HG03060 (cell line): ENCODE results near the gene DOCK3.

ENCODE experiments used
- ATAC-seq: cut with Tn5 transposase; IDR thresholded peaks from one replicate; pipeline ENCODE4 v1.9.1; 2021; ENCODE audit warnings: low read depth, moderate number of reproducible peaks; ENCODE audit not compliant: unreplicated experiment

The DOCK3 gene

DNA sequence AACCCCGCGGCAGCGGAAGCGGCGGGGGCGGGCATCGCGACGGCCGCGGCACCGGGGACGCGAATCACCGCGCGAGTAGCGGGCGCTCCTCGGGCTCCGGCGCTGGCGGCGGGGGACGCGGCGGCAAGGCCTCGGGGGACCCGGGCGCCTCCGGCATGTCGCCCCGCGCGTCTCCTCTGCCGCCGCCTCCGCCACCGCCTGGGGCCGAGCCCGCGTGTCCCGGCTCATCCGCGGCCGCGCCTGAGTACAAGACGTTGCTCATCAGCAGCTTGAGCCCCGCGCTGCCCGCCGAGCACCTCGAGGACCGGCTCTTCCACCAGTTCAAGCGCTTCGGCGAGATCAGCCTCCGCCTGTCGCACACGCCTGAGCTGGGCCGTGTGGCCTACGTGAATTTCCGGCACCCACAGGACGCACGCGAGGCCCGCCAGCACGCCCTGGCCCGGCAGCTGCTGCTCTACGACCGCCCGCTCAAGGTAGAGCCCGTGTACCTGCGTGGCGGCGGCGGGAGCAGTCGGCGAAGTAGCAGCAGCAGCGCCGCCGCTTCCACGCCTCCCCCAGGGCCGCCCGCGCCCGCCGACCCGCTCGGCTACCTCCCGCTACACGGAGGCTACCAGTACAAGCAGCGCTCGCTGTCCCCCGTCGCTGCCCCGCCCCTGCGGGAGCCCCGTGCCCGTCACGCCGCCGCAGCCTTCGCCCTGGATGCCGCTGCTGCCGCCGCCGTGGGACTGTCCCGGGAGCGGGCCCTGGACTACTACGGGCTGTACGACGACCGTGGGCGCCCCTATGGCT, 717.0 kb downstream of the DOCK3 start:
- ATAC-seq: no peak

DNA sequence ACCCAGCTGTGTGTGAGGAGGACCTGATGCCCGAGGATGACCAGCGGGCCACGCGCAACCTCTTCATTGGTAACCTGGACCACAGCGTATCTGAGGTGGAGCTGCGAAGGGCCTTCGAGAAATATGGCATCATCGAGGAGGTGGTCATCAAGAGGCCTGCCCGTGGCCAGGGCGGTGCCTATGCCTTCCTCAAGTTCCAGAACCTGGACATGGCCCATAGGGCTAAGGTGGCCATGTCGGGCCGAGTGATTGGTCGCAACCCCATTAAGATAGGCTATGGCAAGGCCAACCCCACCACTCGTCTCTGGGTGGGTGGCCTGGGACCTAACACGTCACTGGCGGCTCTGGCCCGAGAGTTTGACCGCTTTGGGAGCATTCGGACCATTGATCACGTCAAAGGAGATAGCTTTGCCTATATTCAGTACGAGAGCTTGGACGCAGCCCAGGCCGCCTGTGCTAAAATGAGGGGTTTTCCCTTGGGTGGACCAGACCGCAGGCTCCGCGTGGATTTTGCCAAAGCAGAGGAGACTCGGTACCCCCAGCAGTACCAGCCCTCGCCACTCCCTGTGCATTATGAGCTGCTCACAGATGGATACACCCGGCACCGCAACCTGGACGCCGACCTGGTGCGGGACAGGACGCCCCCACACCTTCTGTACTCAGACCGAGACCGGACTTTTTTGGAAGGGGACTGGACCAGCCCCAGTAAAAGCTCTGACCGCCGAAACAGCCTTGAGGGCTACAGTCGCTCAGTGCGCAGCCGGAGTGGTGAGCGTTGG, 717.8 kb downstream of the DOCK3 start:
- ATAC-seq: no peak

DNA sequence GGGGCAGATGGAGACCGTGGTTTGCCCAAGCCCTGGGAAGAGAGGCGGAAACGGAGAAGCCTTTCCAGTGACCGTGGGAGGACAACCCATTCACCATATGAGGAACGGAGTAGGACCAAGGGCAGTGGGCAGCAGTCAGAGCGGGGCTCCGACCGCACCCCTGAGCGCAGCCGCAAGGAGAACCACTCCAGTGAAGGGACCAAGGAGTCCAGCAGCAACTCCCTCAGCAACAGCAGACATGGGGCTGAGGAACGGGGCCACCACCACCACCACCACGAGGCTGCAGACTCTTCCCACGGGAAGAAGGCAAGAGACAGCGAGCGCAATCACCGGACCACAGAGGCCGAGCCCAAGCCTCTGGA, 718.4 kb downstream of the DOCK3 start:
- no peak for ATAC-seq

GRCh38 chr3:51393564-51393963, 718.8 kb downstream of the DOCK3 start:
- no peak for ATAC-seq

GRCh38 chr3:51394541-51394940, 719.8 kb downstream of the DOCK3 start:
- no peak for ATAC-seq

- no peak for ATAC-seq
Measured at GRCh38 chr3:51395493-51396213, 720.9 kb downstream of the DOCK3 start.

DNA sequence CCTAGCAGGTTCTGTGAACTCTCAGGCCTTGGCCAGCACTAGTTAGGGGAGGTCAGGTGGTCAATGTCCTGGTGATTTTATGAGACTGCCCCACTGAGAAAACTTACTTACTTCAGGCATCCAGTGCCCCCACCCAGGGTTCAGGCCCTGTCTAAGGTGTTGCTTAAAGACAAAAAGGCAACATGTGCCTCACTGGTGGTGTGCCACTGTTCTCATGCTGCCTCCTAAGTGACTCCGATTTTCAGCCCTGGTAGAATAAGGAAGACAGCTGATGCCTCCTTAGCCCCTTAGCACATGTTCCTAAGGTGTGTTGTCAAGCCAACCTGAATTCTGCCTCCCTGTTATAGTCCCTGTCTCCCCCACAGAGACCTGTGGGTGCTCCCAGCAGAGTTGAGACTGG, 721.7 kb downstream of the DOCK3 start:
- no peak for ATAC-seq

DNA sequence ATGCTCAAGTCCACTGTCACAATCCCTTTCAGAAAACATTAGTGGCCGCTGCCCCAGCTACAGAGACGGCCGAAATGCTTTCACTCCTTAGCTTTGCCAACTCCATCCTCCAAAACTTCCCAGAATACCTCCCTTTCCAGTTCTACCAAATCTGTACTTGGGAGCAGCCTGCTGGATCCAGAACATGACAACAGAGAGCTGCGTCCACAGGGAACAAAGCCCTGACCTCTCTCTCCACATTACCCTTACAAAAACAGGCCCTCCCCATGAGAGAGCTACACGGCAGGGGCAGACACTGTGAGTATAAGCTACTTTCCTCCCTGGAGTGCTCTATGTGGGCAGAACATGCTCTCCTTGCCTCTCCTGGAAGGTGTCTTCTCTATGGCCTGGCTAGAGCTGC, 722.7 kb downstream of the DOCK3 start:
- no peak for ATAC-seq

GRCh38 chr3:51398595-51399310, 724.0 kb downstream of the DOCK3 start:
- ATAC-seq: no peak

- ATAC-seq: no peak
Measured at GRCh38 chr3:51400166-51400565, 725.4 kb downstream of the DOCK3 start.

DNA sequence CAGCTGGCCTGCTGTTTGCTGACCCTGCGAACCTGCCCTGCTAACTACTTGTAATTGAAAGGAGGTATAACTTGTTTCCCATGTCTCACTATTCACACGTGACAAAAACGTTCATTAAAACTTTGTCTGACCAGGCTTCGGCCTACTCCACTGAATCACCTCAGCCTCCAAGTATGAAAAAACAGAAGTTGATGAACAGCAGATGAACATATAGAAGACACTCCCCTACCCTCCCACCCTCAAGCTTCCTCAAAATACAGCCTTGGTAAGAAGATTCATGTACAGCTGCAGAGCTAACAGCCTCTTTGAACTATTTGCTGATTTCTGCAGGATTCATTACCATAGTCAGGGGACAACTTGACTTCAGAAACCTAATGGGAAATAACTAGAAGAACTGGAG, 727.0 kb downstream of the DOCK3 start:
- no peak for ATAC-seq

- no peak for ATAC-seq
Measured at GRCh38 chr3:51403675-51404074, 728.9 kb downstream of the DOCK3 start.

DNA sequence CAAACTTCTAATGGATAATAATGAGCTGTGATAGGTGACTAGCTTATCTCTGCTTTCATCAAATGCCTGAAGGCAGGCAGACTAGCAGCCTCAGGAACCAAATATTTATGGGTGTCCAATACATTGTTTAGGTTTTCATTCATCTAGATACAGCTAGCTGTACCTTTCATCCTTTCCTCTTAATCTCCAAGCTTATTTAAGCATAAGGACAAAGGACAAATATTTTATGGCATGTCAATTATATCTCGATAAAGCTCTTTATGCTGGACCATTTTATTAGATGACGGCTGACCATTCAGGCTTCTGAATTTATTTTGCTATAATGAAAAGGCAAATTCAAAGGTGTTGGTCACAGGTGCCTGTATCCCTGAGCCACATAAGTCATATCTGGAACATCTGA, 733.3 kb downstream of the DOCK3 start:
- no peak for ATAC-seq

DNA sequence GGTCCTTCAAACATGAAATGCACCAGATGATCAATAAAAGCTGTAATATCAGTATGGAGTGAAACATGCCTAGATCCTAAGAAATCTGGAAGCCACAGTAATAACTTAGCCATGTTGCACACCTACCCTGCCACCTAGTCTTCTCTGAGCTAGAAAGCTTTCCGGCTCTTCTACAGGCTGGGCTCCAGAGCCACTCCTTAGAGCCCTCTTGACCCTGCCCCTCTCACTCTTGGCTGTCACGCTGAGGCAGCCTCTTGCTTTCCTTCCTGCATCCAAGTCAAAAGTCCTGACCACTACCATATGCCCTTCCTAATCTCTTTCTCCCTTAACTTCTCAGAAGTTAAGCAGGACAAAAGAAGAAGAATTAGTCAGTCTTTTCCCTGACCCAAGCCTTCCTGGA, 734.1 kb downstream of the DOCK3 start:
- ATAC-seq: no peak

DNA sequence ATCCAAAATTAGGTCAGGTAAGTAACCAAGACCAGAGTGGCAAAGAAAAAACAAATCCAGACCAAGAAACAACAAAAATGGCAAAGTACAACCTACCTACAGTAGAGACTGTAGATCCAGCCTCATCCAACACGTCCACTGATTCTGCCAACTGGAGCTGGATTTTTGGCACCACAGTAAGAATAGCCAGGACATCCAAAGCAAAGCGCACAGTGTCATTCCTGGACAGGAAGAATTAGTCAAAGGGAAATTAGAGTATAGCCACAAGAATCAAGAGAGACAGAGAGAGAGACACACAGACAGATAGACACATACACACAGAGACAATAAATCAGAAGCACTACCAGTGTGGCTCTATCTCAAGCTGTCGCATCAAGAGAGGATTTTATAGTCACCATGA, 747.5 kb downstream of the DOCK3 start:
- ATAC-seq: no peak

- ATAC-seq: no peak
Measured at GRCh38 chr3:51426921-51427320, 752.2 kb downstream of the DOCK3 start.

- ATAC-seq: no peak
Measured at GRCh38 chr3:51429138-51429537, 754.4 kb downstream of the DOCK3 start.
